ENCODE data around the gene RAI14.
"Not testable (repeated sequence)": the region's sequence is repeated elsewhere in the genome, so short reads cannot be mapped to it uniquely, and the experiment has no call there.

RAI14 gene

DNA sequence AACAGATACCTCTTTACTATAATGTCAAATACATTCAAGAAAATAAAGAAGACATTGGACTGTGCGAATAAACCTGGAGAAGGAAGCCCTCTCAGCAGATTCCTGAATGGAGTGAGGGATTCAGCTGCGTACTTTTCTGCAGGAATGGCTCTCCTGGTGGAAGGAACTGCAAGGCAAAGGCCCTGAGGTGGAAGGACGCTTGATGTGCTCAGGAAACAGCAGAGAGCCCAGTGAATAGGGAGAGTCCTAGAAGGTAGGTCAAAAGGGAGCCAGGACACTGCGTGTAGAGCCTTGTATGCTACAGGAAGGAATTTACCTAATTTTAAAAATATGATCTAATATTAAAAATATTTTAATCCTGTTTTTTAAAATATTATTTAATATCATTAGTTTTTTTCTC, 114.4 kb downstream of the RAI14 start:
- no peak for DNase-seq (ENCODE audit: low read depth, low spot score)

- no peak for DNase-seq (ENCODE audit: low read depth, low spot score)
These were observed 114.9 kb downstream of the RAI14 start for GRCh38 chr5:34771076-34771475.

GRCh38 chr5:34772267-34773098, 116.4 kb downstream of the RAI14 start:
- DNase-seq (ENCODE audit: low read depth, low spot score) = no peak

- DNase-seq (ENCODE audit: low read depth, low spot score) = no peak
These were observed 118.0 kb downstream of the RAI14 start for GRCh38 chr5:34774139-34774538.

DNA sequence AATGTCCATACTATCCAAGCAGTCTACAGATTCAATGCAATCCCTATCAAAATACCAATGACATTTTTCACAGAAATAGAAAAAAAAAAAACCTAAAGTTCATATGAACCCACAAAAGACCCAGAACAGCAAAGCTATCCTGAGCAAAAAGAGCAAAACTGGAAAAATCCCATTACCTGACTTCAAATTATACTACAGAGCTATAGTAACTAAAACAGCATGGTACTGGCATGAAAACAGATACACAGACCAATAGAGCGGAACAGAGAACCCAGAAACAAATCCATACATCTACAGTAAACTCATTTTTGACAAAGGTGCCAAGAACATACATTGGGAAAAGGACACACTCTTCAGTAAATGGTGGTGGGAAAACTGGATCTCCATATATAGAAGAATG, 118.5 kb downstream of the RAI14 start:
- DNase-seq (ENCODE audit: low read depth, low spot score) = not testable (repeated sequence)

DNA sequence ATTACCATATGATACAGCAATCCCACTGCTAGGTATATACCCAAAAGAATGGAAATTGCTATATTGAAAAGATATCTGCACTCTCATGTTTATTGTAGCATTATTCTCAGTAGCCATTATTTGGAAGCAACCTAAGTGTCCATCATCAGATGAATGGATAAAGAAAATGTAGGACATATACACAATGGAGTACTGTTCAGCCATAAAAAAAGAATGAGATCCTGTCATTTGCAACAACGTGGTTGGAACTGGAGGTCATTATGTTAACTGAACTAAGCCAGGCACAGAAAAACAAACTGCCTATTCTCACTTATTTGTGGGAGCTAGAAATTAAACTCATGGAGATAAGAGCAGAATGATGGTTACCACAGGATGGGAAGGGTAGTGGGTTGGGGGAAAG, 119.8 kb downstream of the RAI14 start:
- DNase-seq (ENCODE audit: low read depth, low spot score) = no peak

DNA sequence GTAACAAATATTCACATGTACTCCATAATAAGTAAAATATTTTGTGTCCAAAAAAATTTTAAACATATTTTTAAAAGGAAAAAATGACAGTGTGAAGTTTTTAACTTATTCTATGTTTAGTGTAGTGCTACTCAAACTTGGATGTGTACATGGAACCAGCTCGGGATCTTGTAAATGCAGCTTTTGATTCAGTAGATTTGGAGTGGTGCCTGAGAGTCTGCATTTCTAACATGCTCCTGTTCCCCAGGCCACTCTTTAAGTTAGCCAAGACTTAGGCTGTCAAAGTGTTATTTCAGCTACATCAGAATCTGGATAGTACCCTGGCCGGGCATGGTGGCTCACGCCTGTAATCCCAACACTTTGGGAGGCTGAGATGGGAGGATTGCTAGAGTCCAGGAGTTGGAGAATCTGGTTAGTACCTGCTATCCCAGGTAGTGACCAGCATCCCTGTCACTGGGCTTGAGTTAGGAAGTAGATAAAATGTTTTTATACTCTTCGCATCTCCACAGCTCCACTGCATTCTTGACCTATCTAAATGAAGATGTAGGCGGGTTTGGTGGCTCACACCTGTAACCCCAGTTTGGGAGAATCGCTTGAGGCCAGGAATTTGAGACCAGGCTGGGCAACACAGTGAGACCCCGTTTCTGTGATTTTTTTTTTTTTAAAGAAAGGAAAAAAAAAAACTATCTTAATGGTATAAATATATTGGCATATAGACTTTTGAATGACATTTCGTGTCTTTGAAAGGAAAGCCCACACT, 122.1 kb downstream of the RAI14 start:
- DNase-seq (ENCODE audit: low read depth, low spot score) = no peak

- not testable (repeated sequence) for DNase-seq (ENCODE audit: low read depth, low spot score)
These were observed 127.8 kb downstream of the RAI14 start for GRCh38 chr5:34783892-34784291.

- DNase-seq (ENCODE audit: low read depth, low spot score) = no peak
These were observed 130.9 kb downstream of the RAI14 start for GRCh38 chr5:34787035-34787434.

DNA sequence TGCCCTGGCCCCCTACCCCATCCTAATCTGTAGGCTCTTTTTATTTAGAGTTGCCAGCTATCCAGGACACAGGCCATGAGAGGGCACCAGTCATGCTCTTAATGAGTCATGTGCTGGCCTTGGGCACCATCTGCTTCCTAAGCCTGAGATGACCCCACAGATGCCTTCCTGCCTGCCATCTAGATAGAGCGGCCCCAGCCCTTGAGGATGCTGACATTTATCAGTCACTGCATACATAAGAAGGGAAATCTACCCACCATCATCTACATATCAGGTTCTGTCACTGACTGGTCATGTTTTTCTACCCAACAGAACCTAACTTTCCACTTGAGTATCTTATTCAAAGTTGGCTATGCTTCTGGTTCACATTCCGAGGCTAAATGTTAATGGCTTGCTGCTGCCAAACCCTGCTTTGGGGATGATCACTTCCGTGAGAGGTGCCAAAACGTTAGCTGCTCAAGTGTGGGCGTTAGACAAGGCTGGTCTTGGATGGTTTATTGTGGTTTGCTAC, 132.9 kb downstream of the RAI14 start:
- no peak for DNase-seq (ENCODE audit: low read depth, low spot score)

DNA sequence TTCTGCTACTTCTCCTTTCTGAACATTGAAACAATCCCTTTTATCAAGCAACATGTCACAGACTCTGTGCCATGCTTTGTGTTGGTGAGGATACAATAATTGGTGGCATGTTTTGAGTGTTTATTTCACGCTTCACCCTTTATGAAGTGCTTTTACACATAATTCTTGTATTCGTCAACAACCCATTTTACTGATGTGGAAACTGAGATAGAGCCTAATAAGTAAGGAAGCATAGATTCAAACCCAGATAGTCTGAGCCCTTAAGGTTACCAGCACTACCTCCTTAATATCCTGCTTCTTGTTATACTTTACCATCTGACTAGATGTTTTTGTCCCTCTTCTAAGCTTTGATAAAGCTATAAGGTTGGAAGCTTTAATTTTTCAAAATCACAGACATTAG, 133.5 kb downstream of the RAI14 start:
- no peak for DNase-seq (ENCODE audit: low read depth, low spot score)

DNA sequence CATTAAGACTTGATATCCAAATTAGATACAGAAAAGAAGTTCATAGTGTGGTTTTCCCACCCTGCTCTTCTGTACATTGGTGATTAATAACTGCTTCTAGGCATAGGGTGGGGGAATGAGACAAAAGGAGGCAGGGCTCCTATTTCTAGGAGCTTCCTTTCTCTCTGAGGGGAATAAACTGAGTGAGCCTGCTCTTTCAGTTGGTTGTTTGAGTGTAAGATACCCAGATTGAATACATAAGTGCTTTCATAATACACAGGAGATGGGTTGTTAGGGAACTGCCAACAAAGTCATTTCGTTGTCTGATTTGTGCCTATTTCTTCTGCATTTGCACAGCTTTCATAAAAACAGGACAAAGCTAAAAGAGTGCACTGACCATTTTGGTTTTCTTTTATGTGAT, 133.9 kb downstream of the RAI14 start:
- no peak for DNase-seq (ENCODE audit: low read depth, low spot score)

GRCh38 chr5:34791761-34792244, 135.7 kb downstream of the RAI14 start:
- no peak for DNase-seq (ENCODE audit: low read depth, low spot score)

GRCh38 chr5:34802834-34803563, 146.9 kb downstream of the RAI14 start:
- DNase-seq (ENCODE audit: low read depth, low spot score) = no peak

DNA sequence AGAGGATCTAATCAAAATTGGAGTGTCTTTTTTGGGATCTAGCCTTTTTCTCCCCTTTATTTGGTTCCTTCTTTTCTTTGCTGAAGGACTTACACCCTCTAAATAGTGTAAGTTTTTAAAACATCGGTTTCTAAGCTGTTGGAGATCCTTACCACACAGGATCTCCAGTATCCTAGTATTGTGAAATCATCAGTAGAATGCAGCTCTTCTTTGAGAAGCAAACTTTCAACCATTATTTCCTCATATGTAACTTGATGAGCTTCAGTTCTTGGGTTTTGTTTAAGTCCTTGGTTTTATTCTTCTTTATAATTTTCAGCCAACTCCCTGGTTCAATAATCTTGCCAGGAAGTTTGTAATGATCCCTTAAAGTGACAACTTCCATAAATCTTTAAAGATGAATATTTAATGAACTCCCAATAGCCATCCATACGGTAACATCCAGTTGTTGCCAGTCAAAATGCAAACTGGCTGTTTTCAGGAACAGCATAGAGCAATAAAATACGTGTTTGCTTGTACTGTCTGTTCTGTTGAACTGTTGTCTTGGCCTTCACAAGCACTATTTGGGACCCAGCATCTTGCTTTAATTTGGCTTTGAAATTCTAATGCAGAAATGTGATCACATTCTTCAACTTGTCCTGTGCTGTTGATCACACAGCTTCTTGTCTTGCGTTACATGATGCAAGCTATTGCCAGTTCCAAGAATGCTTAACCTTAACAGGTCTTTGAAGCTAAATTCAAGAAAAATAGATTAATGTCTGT, 148.0 kb downstream of the RAI14 start:
- DNase-seq (ENCODE audit: low read depth, low spot score) = no peak

DNA sequence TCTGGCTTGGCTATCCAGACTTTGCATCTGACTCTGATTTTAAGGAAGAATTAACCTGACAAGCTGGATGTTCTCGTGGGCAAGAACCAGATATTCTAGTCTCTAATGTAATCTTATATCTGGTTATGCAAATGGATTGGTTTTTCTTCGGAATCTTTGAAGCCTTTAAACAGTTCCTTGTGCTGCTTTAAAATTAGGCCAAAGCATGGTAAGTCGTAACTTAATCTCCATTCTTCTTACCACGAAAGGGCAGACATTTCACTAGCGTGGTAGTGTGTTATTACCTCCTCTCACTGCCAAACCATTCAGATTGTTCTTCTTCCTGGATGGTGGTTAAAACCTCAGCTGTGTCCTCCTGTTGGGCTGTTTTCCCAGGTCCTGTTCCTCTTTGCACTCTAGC, 148.8 kb downstream of the RAI14 start:
- DNase-seq (ENCODE audit: low read depth, low spot score) = no peak

DNA sequence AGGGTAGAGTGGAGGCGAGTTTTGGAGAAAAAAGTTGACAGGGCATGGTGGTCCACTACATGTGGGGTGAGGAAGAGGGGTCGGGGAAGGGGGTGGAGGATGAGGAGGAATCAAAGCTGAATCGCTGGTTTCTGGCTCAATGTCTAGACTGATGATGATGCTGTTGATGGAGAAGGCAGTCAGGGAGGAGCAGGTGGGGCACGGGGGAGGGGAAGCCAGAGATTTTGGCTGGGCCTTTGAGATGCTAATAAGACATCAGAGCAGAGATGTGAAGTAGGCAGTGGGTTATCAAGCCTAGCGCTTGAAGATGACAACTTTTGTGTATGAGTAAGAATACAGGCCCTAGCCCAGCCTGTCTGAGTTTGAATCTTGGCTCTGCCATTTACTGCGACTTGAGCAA, 150.4 kb downstream of the RAI14 start:
- DNase-seq (ENCODE audit: low read depth, low spot score) = no peak

DNA sequence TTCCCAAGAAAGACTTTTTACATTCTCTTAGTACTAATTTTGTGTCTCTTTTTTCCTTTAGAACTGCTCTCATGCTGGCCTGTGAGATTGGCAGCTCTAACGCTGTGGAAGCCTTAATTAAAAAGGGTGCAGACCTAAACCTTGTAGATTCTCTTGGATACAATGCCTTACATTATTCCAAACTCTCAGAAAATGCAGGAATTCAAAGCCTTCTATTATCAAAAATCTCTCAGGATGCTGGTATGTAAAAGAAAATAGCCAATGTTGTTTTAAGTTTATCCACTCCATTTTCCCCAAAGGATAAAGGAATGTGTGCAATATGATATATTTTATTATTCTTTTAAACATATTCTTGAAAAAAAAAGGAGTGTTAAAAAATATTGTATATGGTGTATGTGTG, 155.6 kb downstream of the RAI14 start:
- DNase-seq (ENCODE audit: low read depth, low spot score) = no peak

GRCh38 chr5:34813509-34813908, 157.4 kb downstream of the RAI14 start:
- DNase-seq (ENCODE audit: low read depth, low spot score) = no peak

DNA sequence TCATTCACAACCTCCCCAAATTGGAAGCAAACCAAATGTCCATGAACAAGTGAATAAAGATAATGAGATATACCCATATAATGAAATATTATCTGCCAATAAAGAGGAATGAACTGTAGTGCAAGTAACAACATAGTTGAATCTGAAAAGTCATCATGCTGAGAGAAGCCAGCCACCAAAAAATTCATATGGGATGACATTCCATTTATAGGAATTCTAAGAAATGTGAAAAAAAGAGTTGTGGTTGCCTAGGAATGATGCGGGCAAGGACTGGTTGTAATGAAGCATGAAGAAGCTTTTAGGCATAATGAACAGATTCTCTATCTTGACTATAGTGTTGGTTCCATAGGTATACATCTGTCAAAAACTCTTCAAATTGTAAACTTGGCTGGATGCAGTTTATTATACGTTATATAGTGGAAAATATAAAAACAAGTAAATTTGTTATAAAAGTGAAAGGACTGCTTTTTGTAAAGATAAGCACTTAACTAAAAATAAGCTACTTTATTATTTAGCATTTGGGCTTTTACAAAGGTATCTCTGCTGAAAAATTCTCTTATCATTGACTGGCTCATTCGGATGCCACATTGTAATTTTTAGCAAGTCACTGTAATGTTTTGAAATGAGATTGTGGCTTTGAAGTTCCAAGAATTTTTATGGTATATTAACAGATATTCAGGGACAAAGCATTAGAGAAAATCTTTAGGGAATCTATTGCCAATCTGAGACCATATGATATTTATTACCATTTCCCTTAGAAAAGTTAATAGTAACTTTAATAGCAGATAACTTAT, 161.6 kb downstream of the RAI14 start:
- no peak for DNase-seq (ENCODE audit: low read depth, low spot score)

Data from brain pericyte (primary cell).